ENCODE data around the gene ARF3. TPM values are rescaled to one million over a fixed set of nuclear protein-coding genes. Genes with fewer than 3 reads are reported as not detected.
A peak's percentile ranks its signal among the peaks of the same experiment; 100 is the strongest.

The ARF3 gene
- total RNA-seq, 1 experiment from 2014 or later, result 263 TPM

- TF ChIP-seq CTCF (conservative IDR thresholded peaks at IDR 0.05), result no peak
- no peak overlapping the region for H4K91ac ChIP-seq (ENCODE audit: insufficient read length, low read depth, low read length)
- no peak overlapping the region for H2AK5ac ChIP-seq (ENCODE audit: insufficient read length, low read length)
- no peak overlapping the region for H3T11ph ChIP-seq (ENCODE audit: low read length)
- no peak overlapping the region for H2AFZ ChIP-seq (ENCODE audit: low read length)
- H3K27me3 ChIP-seq (ENCODE audit: insufficient read depth, low read length), result peaks cover 45% of the 10 kb centered on the region; the same call in 1 of the 2 replicates
- H3K27ac ChIP-seq (ENCODE audit: insufficient read length, low read depth, low read length), result no peak overlapping the region
- Mint-ChIP-seq H3K4me3 (peak overlapping the region; percentile 56 to 80), H3K9me3 (0 out of 5 replicates have a peak, but pooled peaks cover 0 to 4% of the 10 kb centered on the region in 2 experiments), H3K4me1 (peaks cover 13 to 36% of the 10 kb centered on the region in 2 experiments), H3K27me3 (ENCODE audit: low read depth) (peaks cover 78% of the 10 kb centered on the region), H3K36me3 (ENCODE audit: insufficient read depth in 1 of 3, low read depth in 3 of 3) (peaks cover 6 to 9% (median 7%) of the 10 kb centered on the region in 3 experiments; a peak in 4 of 7 replicates), H3K27ac (no peak overlapping the region)
- no peak overlapping the region for H2BK5ac ChIP-seq (ENCODE audit: insufficient read length, low read length)
- H4K5ac ChIP-seq (ENCODE audit: insufficient read length, low read depth, low read length), result no peak overlapping the region
- no peaks in the 10 kb centered on the region for H3K79me2 ChIP-seq (ENCODE audit: insufficient read depth, low read length)
- H3K79me1 ChIP-seq (ENCODE audit: insufficient read depth, low read depth, low read length, poor library complexity, severe bottlenecking), result no peaks in the 10 kb centered on the region
- H2BK20ac ChIP-seq (ENCODE audit: low read depth, low read length, poor library complexity, severe bottlenecking), result no peak overlapping the region
- H3K23ac ChIP-seq (ENCODE audit: insufficient read length, low read depth, low read length), result no peak overlapping the region
- H2BK12ac ChIP-seq (ENCODE audit: insufficient read length, low read depth, low read length), result no peak overlapping the region
- no peaks in the 10 kb centered on the region for H3K9me3 ChIP-seq (ENCODE audit: control insufficient read depth, low read depth, low read length)
- no peak overlapping the region for H4K8ac ChIP-seq (replicated peaks; ENCODE audit: insufficient read length, low read depth, low read length)
- DNase-seq, result peak; percentile 65
- no peak overlapping the region for H3K4ac ChIP-seq (ENCODE audit: low read depth, low read length)
- no peak overlapping the region for H3K56ac ChIP-seq (ENCODE audit: insufficient read length, low read depth, low read length)
- no CpG with 5 or more reads among the region's 48 CpGs for WGBS (ENCODE audit: extremely low coverage, insufficient read length, low lambda C conversion rate)
- H3K23me2 ChIP-seq (ENCODE audit: insufficient read length, low read depth, low read length, poor library complexity, severe bottlenecking), result peaks cover 27% of the 10 kb centered on the region
- no peaks in the 10 kb centered on the region for H3K4me1 ChIP-seq (ENCODE audit: insufficient read depth, low read length)
- H3K9ac ChIP-seq (ENCODE audit: extremely low read depth, insufficient read length, low read length), result no peak overlapping the region
- no peaks in the 10 kb centered on the region for H4K20me1 ChIP-seq (ENCODE audit: control insufficient read depth, insufficient read depth, insufficient read length)
- H3K4me2 ChIP-seq (ENCODE audit: insufficient read depth, insufficient read length, low read length), result peak overlapping the region; percentile 58
- H3K14ac ChIP-seq (ENCODE audit: insufficient read depth, low read length), result no peak overlapping the region
- H2BK15ac ChIP-seq (ENCODE audit: low read depth, low read length), result no peak overlapping the region
- H2BK120ac ChIP-seq (ENCODE audit: low read depth, low read length, poor library complexity, severe bottlenecking), result no peak overlapping the region
- no peak overlapping the region for H3K18ac ChIP-seq (ENCODE audit: insufficient read length, low read depth, low read length)
Measured at GRCh38 chr12:48998497-48999353, 41.4 kb upstream of the ARF3 start.
